ENCODE results near the gene CXCL13.
A peak's percentile ranks its signal among the peaks of the same experiment; 100 is the strongest.
"Not testable (repeated sequence)": the region's sequence is repeated elsewhere in the genome, so short reads cannot be mapped to it uniquely, and the experiment has no call there.

The CXCL13 gene

DNA sequence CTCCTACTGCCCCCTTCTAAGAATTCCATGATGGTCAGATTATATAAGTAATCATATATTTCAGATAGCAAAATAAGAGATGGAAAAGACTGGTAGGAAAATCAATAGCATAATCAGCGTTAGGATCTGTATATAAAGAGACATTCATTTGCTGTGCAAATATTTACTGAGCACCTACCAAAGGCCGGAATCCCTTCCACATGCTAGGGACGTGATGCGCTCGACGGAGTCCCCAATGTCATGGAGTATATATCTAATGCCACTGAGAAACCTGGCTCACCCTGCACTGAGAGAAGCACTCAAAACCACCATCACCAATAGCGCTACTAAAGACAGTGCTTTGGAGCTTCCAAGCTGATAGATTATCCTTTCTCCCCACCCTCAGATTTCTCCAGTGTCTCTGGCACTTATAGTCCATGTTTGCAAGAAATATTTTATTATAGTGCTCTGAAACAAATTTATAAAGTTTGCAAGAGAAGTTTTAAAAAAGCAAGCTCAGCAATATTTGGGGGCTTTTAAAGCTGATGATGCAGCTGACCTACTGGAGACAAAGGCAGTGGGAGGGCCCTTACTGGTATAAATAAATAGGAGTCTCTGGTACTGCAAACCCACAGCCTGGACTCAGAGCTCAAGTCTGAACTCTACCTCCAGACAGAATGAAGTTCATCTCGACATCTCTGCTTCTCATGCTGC, at the start of gene CXCL13:
Gene CXCL13 (plus strand): TSS at position 611 of the 693 bp plus-strand sequence. CDS start 46 bp downstream, at position 657.
- no peak for DNase-seq (ENCODE audit: low read depth)

DNA sequence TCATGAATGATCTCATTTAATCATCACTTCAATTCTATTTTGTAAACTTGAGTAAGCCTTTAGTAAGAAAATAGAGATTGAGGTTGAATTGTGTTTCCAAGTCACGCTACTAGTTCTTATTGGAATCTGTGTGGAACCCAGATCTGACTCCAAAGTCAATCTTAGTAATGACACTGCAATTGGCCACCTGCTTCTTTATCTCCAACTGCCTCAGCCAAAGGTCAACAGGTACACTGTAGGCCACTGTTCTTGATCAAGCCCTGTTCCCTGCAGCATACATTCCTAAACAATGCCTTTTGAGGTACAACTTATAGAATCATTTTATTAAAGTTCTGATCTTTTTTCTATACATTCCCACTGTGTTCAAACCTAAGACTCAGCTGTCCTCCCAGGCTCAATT, 45.5 kb upstream of the CXCL13 start:
- DNase-seq (ENCODE audit: low read depth), result no peak

GRCh38 chr4:77561720-77562119, 43.9 kb upstream of the CXCL13 start:
- DNase-seq (ENCODE audit: low read depth), result not testable (repeated sequence)

GRCh38 chr4:77564231-77564630, 41.4 kb upstream of the CXCL13 start:
- no peak for DNase-seq (ENCODE audit: low read depth)

- DNase-seq (ENCODE audit: low read depth), result no peak
Measured at GRCh38 chr4:77566148-77566547, 39.5 kb upstream of the CXCL13 start.

DNA sequence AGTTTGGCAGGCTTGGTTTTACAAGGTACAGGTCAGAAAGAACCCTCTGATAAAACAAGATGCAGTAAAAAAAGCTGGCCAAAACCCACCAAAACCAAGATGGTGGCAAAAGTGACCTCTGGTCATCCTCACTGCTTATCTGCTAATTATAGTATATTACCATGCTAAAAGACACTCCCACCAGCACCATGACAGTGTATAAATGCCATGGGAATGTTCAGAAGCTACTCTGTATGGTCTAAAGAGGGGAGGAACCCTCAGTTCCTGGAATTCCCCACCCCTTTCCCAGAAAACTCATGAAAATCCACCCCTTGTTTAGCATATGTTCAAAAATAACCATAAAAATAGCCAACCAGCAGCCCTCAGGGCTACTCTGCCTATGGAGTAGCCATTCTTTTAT, 38.1 kb upstream of the CXCL13 start:
- no peak for DNase-seq (ENCODE audit: low read depth)

- DNase-seq (ENCODE audit: low read depth), result not testable (repeated sequence)
Measured at GRCh38 chr4:77570508-77571214, 35.0 kb upstream of the CXCL13 start.

GRCh38 chr4:77576351-77576750, 29.3 kb upstream of the CXCL13 start:
- no peak for DNase-seq (ENCODE audit: low read depth)

GRCh38 chr4:77578145-77578544, 27.5 kb upstream of the CXCL13 start:
- no peak for DNase-seq (ENCODE audit: low read depth)

GRCh38 chr4:77579406-77580076, 26.1 kb upstream of the CXCL13 start:
- DNase-seq (ENCODE audit: low read depth), result peak; percentile 73

GRCh38 chr4:77581724-77582123, 23.9 kb upstream of the CXCL13 start:
- DNase-seq (ENCODE audit: low read depth), result no peak

DNA sequence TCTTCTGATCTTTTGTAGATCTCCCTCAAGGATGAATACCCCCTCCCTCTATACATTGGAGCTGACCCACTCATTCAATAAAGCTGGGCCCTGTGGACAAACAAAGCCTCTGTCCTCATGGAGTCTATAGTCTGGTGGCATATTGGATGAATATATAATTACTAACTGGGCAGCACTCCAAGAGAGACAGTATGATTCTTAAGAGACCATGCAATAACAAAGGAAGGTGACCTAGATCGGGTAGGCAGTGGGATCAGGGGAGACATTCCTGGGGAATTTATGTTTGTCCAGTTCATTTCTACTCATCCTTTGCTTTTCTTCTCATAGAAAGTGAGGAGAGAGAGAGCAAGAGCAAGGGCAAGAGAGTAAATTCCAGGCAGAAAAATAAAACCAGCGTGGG, 23.5 kb upstream of the CXCL13 start:
- DNase-seq (ENCODE audit: low read depth), result no peak

GRCh38 chr4:77582711-77583110, 22.9 kb upstream of the CXCL13 start:
- DNase-seq (ENCODE audit: low read depth), result no peak

- peak; percentile 4 for DNase-seq (ENCODE audit: low read depth)
Measured at GRCh38 chr4:77586951-77587383, 18.7 kb upstream of the CXCL13 start.

GRCh38 chr4:77590482-77590881, 15.1 kb upstream of the CXCL13 start:
- DNase-seq (ENCODE audit: low read depth), result no peak

DNA sequence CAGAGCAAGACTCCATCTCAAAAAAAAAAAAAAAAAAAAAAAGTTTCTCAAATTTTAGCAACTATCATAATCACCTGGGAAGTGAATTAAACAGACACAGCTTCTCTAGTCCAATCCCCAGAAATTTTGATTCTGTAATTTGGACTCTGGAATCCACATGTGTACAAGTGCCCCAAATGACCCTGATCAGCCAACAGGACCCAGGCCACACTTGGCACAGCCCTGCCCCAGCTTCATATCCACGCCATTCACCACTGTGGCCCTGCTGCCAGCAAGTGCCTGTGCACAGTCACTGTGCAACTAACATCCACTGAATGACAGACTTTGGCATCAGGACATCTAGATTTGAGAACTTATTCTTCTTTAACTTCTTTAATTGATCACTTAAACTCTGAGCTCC, 14.1 kb upstream of the CXCL13 start:
- no peak for DNase-seq (ENCODE audit: low read depth)

DNA sequence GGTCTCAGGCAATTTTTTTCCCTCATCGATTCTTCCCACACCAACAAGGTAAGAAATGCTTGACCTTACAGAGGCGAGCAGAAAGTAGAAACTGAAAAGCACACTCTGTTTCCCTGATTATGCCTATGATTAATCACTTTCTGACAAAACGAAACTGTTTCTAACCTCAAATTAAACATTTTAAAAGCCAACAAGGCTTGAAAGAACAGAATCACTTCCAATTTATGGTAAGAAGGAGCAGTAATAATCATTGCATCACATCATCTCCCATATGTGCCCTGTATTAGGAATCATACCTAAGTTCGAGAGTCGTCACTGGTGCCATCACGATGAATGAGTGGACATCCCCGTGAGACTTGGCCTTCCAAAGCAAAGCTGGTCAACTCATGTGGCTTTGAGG, 12.5 kb upstream of the CXCL13 start:
- DNase-seq (ENCODE audit: low read depth), result no peak

DNA sequence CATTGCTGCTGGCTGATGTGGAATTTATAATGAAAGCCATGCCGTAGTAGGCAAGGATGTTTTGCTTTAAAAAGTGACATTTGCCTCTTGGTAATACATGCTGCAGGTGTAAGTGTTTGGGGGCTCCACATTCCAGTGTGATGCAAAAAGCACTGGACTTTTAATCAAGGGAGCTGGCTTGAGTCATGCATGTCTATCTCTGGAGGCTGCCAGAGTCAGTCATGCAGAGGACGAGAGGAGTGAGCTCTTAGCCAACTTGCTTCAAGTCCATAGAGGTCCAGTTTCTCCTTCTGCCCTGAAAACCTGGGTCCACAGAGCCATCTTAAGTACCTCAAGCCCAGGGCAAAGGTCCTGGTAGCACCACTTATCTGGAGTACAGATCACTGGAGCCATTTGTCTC, 11.6 kb upstream of the CXCL13 start:
- DNase-seq (ENCODE audit: low read depth), result no peak

- DNase-seq (ENCODE audit: low read depth), result no peak
Measured at GRCh38 chr4:77595364-77595973, 10.2 kb upstream of the CXCL13 start.

GRCh38 chr4:77599378-77599777, 6.2 kb upstream of the CXCL13 start:
- no peak for DNase-seq (ENCODE audit: low read depth)

DNA sequence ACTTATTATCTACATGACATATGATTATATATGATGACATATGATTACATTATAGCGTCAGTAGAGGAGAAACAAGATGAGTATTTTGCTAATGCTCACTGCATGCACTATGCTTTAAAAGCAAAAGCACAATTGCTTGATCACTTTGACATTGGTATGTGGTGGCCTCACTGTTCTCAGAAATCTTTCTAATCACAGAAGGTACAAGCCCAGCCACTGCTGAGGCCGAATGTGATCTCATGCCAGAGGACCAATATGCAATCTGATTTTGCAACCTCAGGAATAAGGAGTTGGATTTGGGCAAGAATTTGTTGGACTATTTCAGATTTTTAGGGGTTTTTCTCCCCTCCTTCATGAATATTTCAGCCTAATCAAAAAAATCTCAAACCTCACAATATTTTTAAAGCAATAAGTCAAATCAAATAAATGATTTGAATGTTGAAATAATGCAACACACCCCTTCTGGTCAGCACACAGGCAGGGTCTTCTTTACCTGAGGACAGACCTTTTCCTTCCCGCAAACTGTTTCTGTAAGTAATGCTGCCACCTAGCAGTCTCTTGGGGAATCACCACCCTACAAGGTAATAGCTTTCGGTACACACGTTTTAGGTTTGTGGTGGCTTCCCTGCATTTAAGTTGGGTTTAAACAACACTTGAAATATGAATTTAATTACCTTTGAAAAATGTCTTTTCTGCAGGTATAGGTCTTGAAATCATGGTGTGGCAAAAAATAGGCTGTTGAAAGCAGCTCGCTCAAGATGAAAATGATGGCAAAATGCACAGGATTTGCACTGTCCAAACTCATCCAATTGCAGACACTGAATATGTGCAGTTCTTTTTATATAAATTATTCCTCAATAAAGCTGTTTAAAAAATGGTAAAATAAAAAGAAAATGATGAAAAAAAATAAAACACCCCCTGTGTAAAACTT, 4.8 kb upstream of the CXCL13 start:
- DNase-seq (ENCODE audit: low read depth), result no peak

Data from GM04503 (cell line).